BLaER1 (cell line): Measurements from ENCODE around the gene PLA2G10.
A peak's percentile ranks its signal among the peaks of the same experiment; 100 is the strongest.
"Not testable (repeated sequence)": the region's sequence is repeated elsewhere in the genome, so short reads cannot be mapped to it uniquely, and the experiment has no call there.

Experiments
- H3K27ac ChIP-seq: shearing (Covaris generic); formaldehyde crosslinking; 2 replicates; pipeline ENCODE4 v1.8.1; 2022
- H3K27me3 ChIP-seq: shearing (Covaris generic); formaldehyde crosslinking; 2 replicates; pipeline ENCODE4 v1.8.1; 2022
- H3K36me3 ChIP-seq: shearing (Covaris generic); formaldehyde crosslinking; 2 replicates; pipeline ENCODE4 v1.8.1; 2022
- H3K4me1 ChIP-seq: shearing (Covaris generic); formaldehyde crosslinking; 2 replicates; pipeline ENCODE4 v1.8.1; 2022
- H3K4me2 ChIP-seq: shearing (Covaris generic); formaldehyde crosslinking; 2 replicates; pipeline ENCODE4 v1.8.1; 2022
- H3K4me3 ChIP-seq: shearing (Covaris generic); formaldehyde crosslinking; 2 replicates; pipeline ENCODE4 v1.8.1; 2022
- H3K9ac ChIP-seq: shearing (Covaris generic); formaldehyde crosslinking; 2 replicates; pipeline ENCODE4 v1.8.1; 2022
- H3K9me3 ChIP-seq: shearing (Covaris generic); formaldehyde crosslinking; 2 replicates; pipeline ENCODE4 v1.8.1; 2022
- H4K20me1 ChIP-seq: shearing (Covaris generic); formaldehyde crosslinking; 2 replicates; pipeline ENCODE4 v1.8.1; 2022
- Cebpa-rat ChIP-seq: shearing (Covaris generic); IDR thresholded peaks from 2 replicates; pipeline ENCODE4 v1.8.1; 2022

PLA2G10 gene

DNA sequence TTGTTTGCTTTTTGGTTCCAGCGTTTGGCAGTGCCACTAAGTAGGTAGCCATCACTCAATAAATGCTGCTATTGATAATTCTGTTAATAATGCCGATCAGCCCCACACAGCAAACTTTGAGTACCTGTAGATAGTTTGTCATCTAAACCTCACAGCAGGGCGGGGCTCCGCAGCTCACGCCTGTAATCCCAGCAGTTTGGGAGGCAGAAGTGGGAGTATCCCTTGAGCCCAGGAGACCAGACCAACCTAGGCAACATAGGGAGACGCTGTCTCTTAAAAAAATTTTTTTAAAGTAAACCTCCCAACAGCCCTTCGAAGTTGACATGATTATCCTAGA lies 59.8 kb downstream of the PLA2G10 start:
- H4K20me1 ChIP-seq, result peaks cover 64% of the 10 kb centered on the region
- no peak for TF ChIP-seq Cebpa-rat
- H3K4me2 ChIP-seq, result peak overlapping the region; percentile 90
- H3K9ac ChIP-seq, result no peak overlapping the region
- peaks cover 30% of the 10 kb centered on the region for H3K4me1 ChIP-seq
- H3K9me3 ChIP-seq, result no peaks in the 10 kb centered on the region
- H3K27me3 ChIP-seq, result no peaks in the 10 kb centered on the region
- H3K27ac ChIP-seq, result no peak overlapping the region
- peak overlapping the region; percentile 91 for H3K4me3 ChIP-seq
- peaks cover 36% of the 10 kb centered on the region for H3K36me3 ChIP-seq

DNA sequence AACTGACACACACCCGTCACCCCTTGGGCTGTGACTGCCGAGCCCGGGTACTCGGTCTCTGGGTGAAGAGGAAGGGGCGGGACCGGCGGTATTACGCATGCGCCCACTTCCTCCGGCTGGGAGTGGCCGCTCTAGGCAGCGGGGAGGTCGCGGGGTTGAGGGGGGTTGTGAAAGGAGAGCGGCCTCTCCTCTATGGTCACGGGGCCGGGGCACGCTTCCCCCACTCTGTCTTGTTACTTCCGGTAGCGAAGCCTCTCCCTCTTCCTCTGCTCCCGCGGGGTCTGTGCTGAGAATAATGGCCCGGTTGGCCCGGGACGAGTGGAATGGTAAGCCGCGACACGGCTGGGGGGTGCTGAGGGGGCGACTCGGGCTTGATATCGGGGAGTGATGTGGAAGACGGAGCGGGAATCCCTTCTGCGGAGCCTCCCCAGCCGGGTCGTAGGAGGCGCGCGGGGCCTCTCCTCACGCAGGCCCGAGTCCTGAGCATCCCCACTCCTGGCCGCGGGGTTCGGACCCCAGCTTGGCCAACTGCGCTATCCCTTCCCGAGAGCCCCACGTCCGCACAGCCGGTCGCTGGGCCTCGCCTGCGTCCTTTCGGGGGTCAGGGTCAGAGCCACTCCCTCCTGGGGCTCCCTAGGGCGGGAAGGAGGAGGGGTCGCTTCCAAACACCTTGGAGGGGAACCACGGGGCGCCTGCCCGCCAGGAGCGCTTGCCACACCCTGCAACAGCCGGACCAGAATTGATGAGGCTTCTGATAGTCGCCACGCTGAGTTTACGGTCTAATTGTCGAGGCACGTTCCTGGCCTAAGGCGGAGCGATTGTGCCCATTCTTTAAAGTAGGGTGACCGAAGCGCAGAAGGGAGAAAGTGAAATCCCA lies 61.2 kb downstream of the PLA2G10 start, which contains the start of gene BFAR:
BFAR (plus strand) TSS at position 259 of the 877 bp plus-strand sequence. CDS start 11,396 bp downstream, outside the sequence.
- peak within 1 kb of the TSS; percentile 91 for H3K4me3 ChIP-seq
- TF ChIP-seq Cebpa-rat, result no peak
- H3K9me3 ChIP-seq, result no peaks in the 10 kb centered on the region

DNA sequence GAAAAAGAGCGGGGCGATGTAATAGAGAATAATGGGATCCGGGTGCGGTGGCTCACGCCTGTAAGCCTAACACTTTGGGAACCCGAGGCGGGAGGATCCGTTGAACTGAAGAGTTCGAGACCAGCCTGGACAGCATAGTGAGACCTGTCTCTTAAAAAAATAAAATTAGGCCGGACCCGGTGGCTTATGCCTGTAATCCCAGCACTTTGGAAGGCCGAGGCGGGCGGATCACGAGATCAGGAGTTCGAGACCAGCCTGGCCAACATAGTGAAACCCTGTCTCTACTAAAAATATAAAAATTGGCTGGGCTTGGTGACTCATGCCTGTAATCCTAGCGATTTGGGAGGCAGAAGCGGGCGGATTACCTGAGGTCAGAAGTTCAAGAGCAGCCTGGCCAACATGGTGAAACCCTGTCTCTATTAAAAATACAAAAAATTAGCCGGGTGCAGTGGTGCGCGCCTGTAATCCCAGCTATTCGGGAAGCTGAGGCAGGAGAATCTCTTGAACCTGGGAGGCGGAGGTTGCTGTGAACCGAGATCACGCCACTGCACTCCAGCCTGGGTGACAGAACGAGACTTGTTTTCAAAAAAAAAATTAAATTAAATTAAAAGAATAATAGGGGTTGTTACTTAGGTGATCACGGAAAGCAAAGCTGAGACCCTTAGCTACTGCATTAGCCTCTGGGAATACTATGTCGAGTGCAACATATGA lies 63.3 kb downstream of the PLA2G10 start:
- not testable (repeated sequence) for H3K27me3 ChIP-seq, H3K9me3 ChIP-seq
- peaks cover 28% of the 10 kb centered on the region for H3K36me3 ChIP-seq
- H3K27ac ChIP-seq, result peak overlapping the region; percentile 94
- peaks cover 49% of the 10 kb centered on the region for H3K4me1 ChIP-seq
- peak overlapping the region; percentile 60 for H3K4me2 ChIP-seq
- H4K20me1 ChIP-seq, result peaks cover 28% of the 10 kb centered on the region
- H3K4me3 ChIP-seq, result peak overlapping the region; percentile 91; the same call in 1 of the 2 replicates
- H3K9ac ChIP-seq, result peak overlapping the region; percentile 95; the same call in 1 of the 2 replicates

More for the DNA sequence above, 61.2 kb downstream of the PLA2G10 start, which contains the start of gene BFAR:
- Histone ChIP-seq H4K20me1 (peaks cover 50% of the 10 kb centered on the region), H3K27ac (peak within 1 kb of the TSS; percentile 89), H3K4me1 (peaks cover 44% of the 10 kb centered on the region), H3K36me3 (peaks cover 23% of the 10 kb centered on the region), H3K9ac (peak within 1 kb of the TSS; percentile 96), H3K4me2 (peak within 1 kb of the TSS; percentile 90), H3K27me3 (no peaks in the 10 kb centered on the region)

DNA sequence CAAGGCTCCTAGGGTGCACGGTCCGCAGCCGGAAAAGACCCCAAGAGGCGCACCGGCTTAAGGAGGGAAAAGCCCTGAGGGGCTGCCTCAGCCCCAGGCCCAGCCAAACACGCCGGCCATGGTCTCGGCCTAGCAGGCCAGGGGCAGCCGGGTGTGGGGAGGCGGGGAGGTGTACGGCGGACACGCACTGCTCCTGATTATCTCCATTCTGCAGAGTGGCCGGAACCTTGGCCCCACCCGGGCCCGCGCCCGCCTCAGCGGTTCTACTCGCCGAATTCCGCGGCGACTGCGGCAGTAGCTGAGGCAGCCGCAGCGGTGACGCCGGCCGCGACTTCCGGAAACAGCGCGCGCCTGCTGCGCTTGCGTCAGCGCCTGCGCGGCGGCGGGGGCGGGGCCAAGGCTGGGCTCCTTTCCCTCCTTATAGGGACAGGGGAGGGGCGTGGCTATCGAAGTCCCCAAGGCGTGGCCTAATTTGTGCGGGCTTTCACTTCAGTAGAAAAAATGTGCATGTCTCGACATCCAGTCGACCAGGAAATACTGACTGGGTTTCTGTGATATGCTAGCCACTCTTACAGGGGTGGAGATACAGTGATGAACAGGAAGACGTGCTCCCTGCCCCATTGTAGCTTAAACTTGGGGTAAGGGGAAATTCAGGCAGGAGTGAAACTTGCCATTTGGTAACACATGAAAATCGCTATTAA lies 64.0 kb downstream of the PLA2G10 start, which contains the start of gene PARN:
PARN (minus strand) TSS at position 342 of the 701 bp plus-strand sequence; CDS start at position 207, 135 bp downstream.
- Histone ChIP-seq H3K9ac (peak within 1 kb of the TSS; percentile 95), H3K4me1 (peaks cover 49% of the 10 kb centered on the region), H3K27ac (peak within 1 kb of the TSS; percentile 94), H3K27me3 (no peaks in the 10 kb centered on the region), H3K4me3 (peak within 1 kb of the TSS; percentile 91), H3K4me2 (peak within 1 kb of the TSS; percentile 96), H3K36me3 (peaks cover 28% of the 10 kb centered on the region), H3K9me3 (no peaks in the 10 kb centered on the region), H4K20me1 (peaks cover 21% of the 10 kb centered on the region)
- peak; percentile 49; the same call in 1 of the 2 replicates for TF ChIP-seq Cebpa-rat

DNA sequence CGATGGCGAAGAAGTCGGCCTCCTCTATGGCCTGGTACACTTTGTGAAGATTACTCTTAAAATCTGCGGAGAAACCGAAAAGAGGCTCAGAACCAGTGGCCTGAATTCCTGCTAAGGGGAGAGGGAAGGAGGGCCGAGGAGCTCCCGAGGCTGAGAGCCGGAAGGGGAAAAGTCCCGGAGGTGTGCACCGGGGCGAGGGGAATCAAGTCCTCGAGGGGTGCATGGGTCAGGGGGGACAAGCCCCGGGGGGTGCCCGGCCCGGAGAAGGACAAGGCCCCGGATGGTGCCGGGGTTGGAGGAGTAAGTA lies 64.5 kb downstream of the PLA2G10 start:
- peak overlapping the region; percentile 96 for H3K4me2 ChIP-seq
- TF ChIP-seq Cebpa-rat, result no peak
- H3K4me1 ChIP-seq, result peaks cover 44% of the 10 kb centered on the region
- peaks cover 16% of the 10 kb centered on the region for H4K20me1 ChIP-seq
- no peaks in the 10 kb centered on the region for H3K9me3 ChIP-seq
- H3K9ac ChIP-seq, result peak overlapping the region; percentile 95
- no peaks in the 10 kb centered on the region for H3K27me3 ChIP-seq
- H3K36me3 ChIP-seq, result peaks cover 33% of the 10 kb centered on the region
- peak overlapping the region; percentile 91 for H3K4me3 ChIP-seq
- peak overlapping the region; percentile 94 for H3K27ac ChIP-seq

DNA sequence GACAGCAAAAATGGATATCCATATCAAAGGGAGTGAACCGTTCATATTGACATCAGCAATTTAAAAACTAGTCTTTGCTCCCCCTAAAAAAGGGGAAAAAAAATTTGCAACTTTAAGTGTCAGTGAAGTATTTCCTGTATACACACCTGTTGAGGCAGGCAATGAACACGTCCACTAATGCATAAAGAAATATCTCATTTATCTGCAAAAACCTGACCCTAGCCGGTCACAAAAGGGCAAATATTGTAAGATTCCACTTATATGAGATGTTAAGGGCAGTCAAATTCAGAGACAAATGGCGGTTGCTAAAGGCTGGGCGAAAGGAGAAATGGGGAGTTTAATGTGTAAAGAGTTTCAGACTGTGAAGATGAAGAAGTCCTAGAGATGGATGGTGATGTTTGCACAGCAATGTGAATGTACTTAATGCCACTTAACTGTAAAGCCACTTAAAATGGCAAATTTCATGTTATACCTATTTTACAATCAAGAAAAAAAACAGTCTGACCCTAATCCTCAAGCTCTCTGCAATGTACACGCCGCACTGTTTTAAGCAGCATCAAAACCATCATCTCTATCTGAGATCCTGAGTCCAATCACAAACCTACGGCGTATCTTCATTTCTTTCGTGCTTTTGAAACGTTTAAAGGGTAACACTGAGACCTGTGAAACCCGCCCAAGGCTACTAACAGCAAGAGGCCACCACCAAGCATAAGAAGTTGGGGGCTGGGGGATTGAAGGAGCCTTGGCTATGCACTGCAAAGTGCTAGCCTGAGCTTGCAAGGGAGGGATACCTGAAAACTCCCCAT lies 65.1 kb downstream of the PLA2G10 start:
- Histone ChIP-seq H3K27ac (peak overlapping the region; percentile 94), H3K4me3 (peak overlapping the region; percentile 91), H3K36me3 (peaks cover 38% of the 10 kb centered on the region), H3K9ac (peak overlapping the region; percentile 95), H3K4me2 (peak overlapping the region; percentile 96), H3K4me1 (peaks cover 39% of the 10 kb centered on the region), H3K27me3 (no peaks in the 10 kb centered on the region), H3K9me3 (no peaks in the 10 kb centered on the region), H4K20me1 (peaks cover 10% of the 10 kb centered on the region)
- TF ChIP-seq Cebpa-rat, result no peak

DNA sequence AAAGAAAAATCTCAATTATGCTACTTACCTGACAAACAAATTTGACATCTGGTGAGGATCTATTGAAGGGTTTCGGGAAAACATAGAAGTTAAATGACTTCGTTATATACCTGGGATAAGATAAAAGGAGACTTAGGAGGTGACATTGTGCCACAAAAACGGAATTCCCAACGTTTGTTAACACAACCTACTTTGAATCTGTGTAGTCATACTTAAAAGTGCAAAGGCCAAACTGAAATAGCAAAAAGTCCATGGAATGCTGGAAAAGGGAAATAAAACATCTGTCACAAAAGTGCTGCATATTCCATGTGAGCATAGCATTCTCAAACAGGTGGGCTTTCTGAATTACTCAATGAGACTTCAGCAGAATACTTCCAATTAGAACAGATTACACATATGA lies 67.0 kb downstream of the PLA2G10 start:
- no peak for TF ChIP-seq Cebpa-rat
- Histone ChIP-seq H3K9me3 (no peaks in the 10 kb centered on the region), H3K27ac (no peak overlapping the region), H3K4me1 (peaks cover 36% of the 10 kb centered on the region), H3K36me3 (peaks cover 58% of the 10 kb centered on the region), H3K4me3 (no peak overlapping the region), H4K20me1 (no peaks in the 10 kb centered on the region), H3K27me3 (no peaks in the 10 kb centered on the region), H3K9ac (no peak overlapping the region), H3K4me2 (no peak overlapping the region)
